GM19467 (cell line): ENCODE data around the gene RSAD2.
"Not testable (repeated sequence)": the region's sequence is repeated elsewhere in the genome, so short reads cannot be mapped to it uniquely, and the experiment has no call there.

ENCODE experiments used
- ATAC-seq: cut with Tn5 transposase; IDR thresholded peaks from one replicate; pipeline ENCODE4 v1.9.1; 2021; ENCODE audit warnings: mild to moderate bottlenecking, moderate library complexity; ENCODE audit not compliant: unreplicated experiment

The RSAD2 gene, protein sequence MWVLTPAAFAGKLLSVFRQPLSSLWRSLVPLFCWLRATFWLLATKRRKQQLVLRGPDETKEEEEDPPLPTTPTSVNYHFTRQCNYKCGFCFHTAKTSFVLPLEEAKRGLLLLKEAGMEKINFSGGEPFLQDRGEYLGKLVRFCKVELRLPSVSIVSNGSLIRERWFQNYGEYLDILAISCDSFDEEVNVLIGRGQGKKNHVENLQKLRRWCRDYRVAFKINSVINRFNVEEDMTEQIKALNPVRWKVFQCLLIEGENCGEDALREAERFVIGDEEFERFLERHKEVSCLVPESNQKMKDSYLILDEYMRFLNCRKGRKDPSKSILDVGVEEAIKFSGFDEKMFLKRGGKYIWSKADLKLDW

DNA sequence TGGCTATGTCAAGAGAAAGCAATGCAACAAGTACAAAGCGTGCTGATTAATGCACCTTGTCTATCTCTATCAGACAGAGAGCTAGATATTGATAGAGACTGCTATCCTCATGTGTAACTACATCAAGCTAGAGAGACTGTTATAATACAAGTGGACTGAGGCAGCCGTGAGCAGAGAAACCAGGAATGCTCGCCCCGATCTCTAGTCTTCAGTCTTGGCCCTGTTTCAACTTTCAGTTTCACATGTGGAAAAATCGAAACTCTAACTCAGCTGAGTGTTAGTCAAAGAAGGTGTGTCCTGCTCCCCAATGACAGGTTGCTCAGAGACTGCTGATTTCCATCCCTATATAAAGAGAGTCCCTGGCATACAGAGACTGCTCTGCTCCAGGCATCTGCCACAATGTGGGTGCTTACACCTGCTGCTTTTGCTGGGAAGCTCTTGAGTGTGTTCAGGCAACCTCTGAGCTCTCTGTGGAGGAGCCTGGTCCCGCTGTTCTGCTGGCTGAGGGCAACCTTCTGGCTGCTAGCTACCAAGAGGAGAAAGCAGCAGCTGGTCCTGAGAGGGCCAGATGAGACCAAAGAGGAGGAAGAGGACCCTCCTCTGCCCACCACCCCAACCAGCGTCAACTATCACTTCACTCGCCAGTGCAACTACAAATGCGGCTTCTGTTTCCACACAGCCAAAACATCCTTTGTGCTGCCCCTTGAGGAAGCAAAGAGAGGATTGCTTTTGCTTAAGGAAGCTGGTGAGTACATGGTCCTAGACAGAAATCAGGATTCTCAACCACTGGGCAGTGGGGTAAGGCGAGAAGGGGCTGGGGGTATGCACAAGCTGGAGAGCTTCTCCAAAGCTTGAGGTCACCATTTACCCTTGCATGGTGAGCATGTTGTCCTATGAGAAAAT is at the start of gene RSAD2:
TSS of gene RSAD2 (plus strand) at position 376 of the 903 bp plus-strand sequence. CDS start at position 400, 24 bp downstream.
- ATAC-seq = peak; percentile 86

DNA sequence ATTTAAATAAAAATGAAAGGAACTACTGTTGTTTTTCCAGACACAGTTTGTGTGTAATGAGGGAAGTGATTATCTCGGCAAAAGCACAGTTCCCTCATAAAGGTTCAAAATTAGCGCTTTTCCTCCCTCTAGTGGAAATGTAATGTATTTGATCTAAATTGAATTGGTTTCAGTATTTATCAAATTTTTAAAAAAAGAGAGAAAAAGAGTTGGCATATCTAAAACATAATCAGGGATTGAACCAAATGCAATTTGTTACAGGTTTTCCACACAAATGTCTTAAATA is 49.3 kb upstream of the RSAD2 start:
- no peak for ATAC-seq

DNA sequence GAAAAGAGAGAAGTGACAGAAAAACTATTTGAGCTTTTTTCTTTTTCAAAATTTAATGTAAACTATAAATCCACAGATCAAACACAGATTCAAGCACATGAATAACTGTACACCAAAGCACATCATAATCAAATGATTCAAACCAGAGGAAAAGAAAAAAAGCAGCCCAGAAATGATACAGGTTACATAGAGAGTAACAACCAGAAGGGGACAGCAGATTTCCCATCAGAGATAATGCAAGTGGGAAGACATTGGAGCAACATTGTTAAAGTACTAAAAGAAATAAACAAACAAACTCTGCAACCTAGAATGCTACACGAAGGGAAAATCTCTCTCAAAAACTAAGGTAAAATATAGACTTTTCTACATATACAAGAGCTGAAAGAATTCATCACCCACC is 46.3 kb upstream of the RSAD2 start:
- no peak for ATAC-seq

DNA sequence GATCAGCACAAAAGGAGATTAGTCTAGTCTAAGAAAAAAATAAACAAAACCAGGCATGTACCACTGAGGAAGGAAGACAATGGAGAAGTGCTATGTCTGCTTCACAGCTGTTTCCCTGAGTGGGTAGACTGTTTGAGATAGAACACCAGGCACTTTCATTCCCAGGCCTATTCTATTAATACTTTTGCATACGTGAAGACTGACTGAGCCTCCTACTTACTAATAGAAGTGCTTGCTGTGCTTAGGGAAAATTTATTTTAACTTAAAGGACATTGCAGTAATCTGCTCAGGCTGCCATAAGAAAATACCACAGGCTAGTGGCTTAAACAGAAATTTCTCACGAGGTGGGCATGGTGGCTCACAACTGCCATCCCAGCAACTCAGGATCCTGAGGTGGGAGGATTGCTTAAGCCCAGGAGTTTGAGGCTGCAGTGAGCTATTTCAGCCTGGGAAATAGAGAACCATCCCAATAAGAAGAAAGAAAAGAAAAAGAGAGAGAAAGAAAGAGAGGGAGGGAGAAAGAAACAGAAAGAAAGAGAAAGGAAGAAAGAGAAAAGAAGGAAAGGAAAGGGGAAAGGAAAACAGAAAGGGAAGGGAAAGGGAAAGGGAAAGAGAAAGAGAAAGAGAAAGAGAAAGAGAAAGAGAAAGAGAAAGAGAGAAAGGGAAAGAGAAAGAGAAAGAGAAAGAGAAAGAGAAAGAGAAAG is 44.8 kb upstream of the RSAD2 start:
- ATAC-seq = no peak

DNA sequence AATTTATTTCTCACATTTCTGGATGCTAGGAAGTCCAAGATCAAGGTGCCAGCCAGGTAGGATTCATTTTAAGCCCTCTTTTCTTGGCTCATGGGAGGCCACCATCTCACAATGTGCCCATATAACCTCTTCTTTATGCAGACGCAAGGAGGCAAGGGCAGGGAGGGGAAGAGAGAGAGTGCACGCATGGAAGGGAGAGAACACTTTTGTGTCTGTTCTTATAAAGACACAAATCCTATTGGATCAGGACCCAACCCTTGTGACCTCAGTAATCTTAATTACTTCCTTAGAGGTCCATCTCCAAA is 44.3 kb upstream of the RSAD2 start:
- no peak for ATAC-seq

DNA sequence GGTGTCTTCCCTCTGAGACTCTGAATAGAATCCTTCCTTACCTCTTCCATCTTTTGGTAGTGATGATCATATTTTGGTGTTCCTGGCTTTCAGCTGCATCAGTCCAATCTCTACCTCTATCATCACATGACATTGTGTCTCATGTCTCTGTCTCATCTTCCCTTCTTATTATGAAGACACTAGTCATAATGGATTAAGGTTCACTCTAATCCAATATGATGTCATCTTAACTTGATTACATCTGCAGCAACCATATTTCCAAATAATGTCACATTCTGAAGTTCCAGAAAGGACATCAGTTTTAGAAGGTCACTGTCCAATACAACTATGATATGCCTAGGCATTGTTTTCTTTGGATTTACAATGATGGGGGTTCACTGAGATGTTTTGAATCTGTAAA is 43.4 kb upstream of the RSAD2 start:
- no peak for ATAC-seq

DNA sequence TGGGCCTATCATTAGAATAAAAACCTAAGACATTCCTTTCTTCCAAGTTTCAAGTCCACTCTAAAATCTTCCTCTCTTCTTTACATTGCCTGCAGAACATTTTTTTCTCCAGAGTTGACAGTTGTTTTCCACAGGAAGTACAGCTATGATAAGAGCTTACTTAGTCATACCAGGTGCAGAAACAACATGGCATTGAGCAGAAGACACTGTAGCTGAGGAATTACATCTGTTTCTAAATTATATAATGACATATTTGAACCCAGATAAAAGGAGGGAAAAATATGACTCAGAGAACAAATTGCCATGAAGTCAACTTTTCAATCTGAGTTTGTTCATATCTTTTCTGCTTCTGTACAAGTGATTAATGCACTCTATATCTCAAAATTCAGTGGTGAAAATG is 42.1 kb upstream of the RSAD2 start:
- ATAC-seq = no peak

DNA sequence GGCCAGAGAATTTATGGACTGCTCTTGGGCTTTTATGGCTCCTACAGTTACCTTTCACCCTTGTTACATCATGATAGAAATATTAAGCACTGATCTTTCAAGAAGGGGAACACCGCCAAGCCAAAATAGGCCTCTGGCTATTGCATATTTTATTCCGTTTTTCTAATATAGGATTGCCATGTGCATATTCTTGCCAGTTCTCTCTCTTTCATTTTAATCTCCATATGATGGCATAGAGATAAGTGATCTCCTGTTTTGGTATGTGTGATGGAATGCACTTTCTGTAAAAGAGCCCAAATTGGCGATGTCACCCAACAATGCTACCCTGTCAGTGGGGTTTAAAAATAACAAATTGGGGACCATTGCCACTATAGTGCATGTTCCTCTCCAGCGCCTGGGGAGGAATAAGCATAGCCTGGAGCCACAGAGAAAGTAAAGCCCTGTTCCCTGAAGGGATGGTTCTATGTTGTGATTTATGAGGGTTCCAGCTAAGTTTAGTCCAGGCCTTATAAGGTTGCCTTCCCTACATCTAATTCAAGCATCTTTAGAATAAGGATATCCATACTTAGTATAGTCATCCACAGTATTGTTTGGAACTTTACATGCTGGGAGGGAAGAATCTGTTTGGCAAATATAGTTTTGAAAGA is 38.8 kb upstream of the RSAD2 start:
- ATAC-seq = no peak

DNA sequence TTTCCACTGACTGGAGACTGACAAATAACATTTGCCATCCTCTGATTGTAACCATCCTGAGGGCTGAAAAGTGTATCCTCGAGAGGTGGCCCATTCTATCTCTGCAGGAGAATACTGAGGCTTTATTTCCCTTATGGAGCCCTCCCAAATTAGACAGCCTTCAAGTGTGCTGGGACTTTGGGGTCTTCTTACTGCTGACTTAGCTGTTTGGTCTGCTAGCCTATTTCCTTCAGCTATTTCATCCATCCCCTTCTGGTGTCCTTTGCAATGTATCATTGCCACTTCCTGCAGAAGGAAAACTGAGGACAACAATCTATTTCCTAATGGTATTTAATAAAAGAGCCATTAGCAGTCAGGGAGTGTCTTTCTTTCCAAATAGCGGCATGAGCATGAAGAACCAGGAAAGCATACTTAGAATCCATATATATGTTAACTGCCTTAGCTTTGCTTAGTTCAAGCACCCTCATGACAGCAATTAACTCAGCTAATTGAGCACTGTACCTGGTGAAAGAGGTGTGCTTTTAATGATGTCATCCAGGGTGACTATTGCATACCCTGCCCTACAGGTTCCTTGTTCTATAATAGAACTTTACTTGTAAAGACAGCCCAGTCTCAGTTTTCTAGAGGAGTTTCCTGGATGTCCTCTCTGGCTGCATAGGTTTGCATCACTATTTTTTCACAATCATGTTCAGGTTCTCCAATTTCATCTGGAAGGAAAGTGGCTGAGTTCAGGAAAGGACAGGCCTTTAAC is 35.9 kb upstream of the RSAD2 start:
- ATAC-seq = no peak

DNA sequence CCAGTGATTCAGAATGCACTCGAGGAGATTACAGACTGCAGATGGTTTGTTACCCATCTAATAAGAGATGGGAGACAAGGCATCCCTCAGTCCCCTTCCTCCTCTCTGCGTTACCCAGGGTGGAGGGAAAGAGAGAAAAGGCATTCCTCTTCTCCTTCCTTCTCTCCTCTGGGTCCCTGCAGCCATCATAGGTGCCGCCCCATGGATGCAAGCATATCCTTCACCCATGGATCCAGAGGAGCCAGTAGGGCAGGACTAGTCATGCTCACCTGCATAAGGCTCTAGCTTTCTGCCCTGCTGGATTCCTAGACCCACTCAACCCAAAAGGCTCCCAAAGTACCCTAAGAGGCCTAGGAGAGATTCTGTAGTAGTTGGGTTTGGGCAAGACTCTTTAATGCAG is 32.3 kb upstream of the RSAD2 start:
- no peak for ATAC-seq

DNA sequence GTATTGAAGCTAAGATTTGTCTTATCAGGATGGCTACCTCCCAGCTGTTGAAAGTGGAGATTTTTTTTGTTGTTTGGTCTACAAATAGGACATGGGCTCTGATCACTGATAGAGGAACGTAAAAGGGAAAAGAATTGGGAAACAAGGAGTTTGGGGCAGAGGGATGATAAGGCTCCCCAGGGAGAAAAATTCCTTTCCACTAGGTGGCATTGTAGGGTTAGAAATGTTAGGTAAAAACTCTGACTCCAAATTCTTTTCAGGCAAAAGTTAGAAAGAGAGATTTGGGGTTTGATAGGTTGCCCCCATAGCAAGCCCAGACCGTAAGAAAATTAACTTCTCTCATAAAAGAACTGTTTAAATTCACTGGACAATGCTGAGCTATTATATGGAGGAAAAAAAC is 31.7 kb upstream of the RSAD2 start:
- no peak for ATAC-seq

DNA sequence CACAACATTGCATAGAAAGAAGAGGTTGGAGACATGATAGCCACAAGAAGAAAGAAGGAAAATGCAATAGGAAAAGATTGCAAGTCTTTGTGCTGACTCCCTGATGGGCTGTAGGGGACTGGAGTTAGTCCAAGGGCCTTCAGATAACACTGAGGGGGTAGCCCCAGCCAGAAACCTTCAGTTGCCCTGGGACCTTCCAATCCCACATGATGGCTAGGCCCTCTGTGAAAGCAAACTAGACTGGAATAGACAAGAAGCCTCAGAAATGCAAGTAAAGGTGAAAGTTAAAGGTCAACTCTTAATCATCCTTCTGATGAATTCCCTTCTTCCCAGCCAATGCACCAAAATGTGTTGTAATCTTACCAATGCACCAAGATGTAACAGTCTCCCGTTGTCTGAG is 31.0 kb upstream of the RSAD2 start:
- ATAC-seq = no peak

DNA sequence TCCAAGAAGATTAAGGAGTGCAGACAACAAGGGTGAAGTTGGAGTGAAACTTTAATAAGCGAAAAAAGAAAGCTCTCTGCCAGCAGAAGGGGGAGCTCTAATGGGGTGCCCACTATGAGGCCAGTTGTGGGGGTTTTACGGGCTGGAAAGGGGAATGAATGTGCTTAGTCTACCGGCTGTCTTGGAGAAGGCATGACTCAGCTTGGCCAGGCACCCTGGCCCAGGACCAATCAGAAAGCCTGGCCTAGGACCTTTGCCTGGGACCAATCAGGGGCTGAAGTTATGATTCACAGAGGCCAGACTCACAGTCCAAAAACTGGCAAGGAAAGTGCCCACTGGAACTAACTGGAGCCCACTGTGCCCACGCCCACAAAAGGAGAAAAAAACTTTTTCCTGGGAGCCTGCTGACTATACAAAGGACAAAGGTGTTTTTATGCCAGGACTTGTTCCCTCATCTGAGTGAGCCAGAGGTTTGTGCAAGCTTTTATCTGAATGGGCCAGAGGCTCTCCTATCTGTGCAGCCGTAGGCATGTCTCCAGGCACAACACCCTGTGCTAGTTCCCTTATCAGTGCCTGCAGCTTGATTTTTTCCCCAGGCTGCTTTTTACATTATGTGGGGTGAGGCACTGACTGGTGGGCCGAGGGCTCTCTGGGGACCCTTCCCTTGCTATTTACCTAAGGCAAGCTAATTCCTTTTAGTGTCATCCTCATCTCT is 30.5 kb upstream of the RSAD2 start:
- no peak for ATAC-seq

DNA sequence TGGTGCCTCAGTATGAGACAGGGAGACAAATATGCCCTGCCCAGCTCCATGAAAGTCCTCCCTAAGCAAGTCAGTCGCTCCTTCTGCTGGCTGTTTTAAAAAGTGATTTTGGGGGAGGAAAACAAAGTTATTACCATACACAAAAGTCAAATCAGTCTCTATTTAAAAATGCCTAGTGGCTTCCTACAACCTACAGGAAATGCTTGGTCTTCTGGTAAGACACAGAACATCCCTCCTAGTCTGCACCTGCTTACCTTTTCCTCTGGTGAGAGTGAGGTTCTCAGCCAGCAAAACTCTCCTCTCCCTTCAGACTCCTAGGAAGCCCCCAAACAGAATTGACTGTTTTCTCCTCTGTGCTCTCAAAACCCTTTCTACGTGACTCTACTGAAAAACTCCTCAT is 25.4 kb upstream of the RSAD2 start:
- ATAC-seq = no peak

DNA sequence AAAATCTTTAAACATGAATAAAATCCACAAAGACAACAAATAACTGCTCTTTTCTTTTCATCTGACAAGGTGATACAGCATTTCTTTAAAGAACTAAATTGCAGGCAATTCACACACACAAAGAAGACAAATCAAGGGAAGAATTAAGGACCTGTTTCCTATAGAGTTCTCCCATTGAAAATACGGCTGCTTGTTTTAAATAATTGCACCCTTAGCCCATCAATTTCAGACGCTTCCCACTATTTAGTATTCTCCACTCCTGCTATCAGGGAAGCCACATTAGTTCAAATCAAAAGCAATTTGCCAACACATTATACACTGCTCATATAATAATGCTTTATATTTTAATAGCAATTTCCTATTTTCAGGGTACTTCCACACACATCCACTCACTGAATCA is 23.2 kb upstream of the RSAD2 start:
- ATAC-seq = no peak

DNA sequence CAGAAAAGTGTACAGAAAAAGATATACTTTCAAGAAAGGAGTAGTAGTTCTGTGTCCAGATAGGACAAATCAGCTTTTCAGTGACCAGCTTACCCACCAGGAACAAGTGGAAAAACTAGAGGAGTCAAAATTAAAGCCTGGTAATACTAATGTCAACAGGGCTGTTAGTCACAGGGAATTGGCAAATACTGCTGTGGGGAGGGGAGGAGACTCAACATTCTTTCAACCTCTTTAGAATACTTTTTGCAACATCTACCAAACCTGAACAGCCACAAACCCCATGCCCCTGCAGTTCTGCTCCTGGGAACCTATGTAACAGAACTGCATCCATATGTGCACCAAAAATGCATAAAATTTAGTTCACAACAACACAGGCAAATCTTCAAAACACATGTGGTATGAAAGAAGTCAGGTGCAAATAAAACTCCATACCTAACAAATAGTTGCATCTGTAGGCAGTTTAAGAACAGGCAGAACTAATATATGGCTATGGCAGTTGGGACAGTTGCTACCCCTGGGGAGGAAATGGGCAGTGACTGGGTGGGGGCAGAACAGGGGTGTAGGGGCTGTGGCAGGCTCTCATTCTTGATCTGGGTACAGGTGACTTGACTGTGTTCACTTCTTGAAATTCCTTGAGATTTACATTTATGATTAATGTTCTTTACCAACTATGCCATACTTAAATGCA is 21.6 kb upstream of the RSAD2 start:
- ATAC-seq = no peak

DNA sequence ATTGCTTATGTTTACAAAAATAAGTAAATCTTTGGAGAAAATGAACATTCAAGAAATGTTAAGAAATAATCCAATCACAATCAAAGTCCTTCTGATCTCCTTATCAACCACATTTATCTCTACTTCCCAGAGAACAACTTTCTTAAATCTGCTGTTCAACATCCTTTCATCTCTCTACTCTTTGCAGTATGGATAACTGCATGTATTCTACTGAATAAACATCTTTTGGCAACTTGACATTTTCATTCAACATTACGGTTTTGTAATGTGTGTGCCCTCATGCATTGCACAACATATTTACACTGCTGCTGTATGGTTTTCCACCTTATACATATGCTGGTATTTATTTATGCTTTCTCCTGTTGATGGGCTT is 21.0 kb upstream of the RSAD2 start:
- ATAC-seq = no peak

DNA sequence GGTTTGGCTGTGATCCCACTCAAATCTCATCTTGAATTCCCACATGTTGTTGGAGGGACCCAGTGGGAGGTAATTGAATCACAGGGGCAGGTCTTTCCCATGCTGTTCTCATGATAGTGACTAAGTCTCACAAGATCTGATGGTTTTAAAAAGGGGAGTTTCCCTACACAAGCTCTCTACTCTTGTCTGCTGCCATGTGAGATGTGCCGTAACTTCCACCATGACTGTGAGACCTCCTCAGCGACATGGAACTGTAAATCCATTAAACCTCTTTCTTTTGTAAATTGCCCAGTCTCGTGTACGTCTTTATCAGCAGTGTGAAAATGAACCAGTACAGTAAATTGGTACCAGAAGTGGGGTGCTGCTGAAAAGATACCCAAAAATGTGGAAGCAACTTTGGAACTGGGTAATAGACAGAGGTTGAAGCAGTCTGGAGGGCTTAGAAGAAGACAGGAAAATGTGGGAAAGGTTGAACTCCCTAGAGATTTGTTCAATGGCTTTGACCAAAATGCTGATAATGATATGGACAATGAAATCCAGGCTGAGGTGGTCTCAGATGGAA is 19.0 kb upstream of the RSAD2 start:
- ATAC-seq = not testable (repeated sequence)

DNA sequence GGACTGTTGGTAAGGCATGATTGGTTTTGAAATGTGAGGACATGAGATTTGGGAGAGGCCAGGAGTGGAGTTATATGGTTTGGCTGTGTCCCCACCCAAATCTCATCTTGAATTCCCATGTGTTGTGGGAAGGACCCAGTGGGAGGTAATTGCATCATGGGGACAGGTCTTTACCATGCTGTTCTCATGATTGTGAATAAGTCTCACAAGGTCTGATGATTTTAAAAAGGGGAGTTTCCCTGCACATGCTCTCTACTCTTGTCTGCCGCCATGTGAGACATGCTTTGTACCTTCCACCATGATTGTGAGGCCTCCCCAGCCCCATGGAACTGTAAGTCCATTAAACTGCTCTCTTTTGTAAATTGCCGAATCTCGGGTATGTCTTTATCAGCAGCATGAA is 17.3 kb upstream of the RSAD2 start:
- ATAC-seq = no peak
